ENCODE data around the gene FRMD4A. TPM values are rescaled to one million over a fixed set of nuclear protein-coding genes. Genes with fewer than 3 reads are reported as not detected.

The FRMD4A gene
- total and polyA plus RNA-seq, 2 of the 4 experiments (the other 2 are of a cell fraction), result 30.3 to 68.8 TPM

DNA sequence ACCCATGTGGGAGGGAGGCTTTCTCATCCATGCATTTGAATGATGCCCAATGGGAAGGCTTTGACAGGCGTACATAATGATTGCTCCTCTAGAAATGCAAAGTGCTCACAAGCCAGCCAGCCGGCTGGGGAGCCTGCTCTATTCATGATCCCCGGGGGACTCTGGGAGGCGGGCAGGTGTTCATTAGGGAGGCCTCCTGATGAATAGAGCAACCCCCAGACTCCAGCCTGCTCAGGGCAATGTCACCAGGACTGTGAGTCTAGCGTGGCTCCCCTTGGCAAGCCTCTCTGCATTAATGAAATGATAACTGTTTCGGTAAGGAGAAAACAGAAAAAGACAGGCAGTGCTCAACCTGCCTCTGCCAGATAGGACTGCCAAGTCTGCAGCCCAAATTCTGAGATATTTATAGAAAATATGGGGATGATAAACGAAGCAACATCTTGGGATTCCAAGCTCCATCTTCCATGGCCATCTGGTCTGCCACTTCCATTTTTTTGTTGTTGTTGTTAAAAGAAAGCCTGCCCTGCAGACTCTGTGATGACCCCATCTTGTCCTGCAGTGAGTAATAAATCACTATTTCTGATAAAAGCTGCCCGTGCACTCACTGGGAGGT lies 507.5 kb downstream of the FRMD4A start:
- ATAC-seq (ENCODE audit: low read depth) (no peak), DNase-seq (no peak)
- Histone ChIP-seq H3K23ac (ENCODE audit: low read depth, low read length) (no peak overlapping the region), H2BK5ac (ENCODE audit: low read depth, low read length, poor library complexity, severe bottlenecking) (no peak overlapping the region), H3K9me1 (ENCODE audit: insufficient read depth, low read length) (peaks cover 9% of the 10 kb centered on the region; the same call in 1 of the 2 replicates), H3K36me3 (ENCODE audit: control insufficient read depth, insufficient read depth, low read length) (no peaks in the 10 kb centered on the region), H2BK15ac (ENCODE audit: low read depth, low read length) (no peak overlapping the region), H3K4me2 (ENCODE audit: low read depth, low read length) (no peak overlapping the region), H3K4ac (ENCODE audit: low read depth, low read length) (no peak overlapping the region), H3K56ac (ENCODE audit: extremely low read depth, insufficient read depth, low read length) (no peak overlapping the region), H4K5ac (ENCODE audit: low read depth, low read length) (no peak overlapping the region), H2AK5ac (ENCODE audit: low read depth, low read length) (no peak overlapping the region), H3K79me1 (ENCODE audit: low read depth in 1 of 2, low read length in 2 of 2) (peaks cover 12 to 59% of the 10 kb centered on the region in 2 experiments), H3K18ac (ENCODE audit: low read depth, low read length) (no peak overlapping the region), H4K91ac (ENCODE audit: insufficient read depth, low read depth, low read length) (no peak overlapping the region), H2AK9ac (replicated peaks; ENCODE audit: low read depth, low read length, poor library complexity) (no peak overlapping the region), H3K14ac (replicated peaks; ENCODE audit: low read depth, low read length) (no peak overlapping the region), H2BK20ac (ENCODE audit: low read depth, low read length) (no peak overlapping the region), H3K27me3 (ENCODE audit: control insufficient read depth, insufficient read depth, low read length) (no peaks in the 10 kb centered on the region), H3K9ac (ENCODE audit: low read depth, low read length) (no peak overlapping the region), H4K20me1 (ENCODE audit: insufficient read depth, low read length) (peaks cover 3% of the 10 kb centered on the region), H3K9me3 (ENCODE audit: control insufficient read depth, insufficient read depth, low read length) (no peaks in the 10 kb centered on the region), H2AFZ (replicated peaks; ENCODE audit: low read length, poor library complexity) (no peak overlapping the region), H4K8ac (ENCODE audit: low read depth in 2 of 2, low read length in 2 of 2) (no peak overlapping the region), H3K4me1 (ENCODE audit: control insufficient read depth, insufficient read depth, low read length) (peaks cover 5% of the 10 kb centered on the region), H3K27ac (ENCODE audit: insufficient read depth, low read length) (no peak overlapping the region), H2BK120ac (ENCODE audit: low read depth, low read length) (no peak overlapping the region), H3K4me3 (ENCODE audit: insufficient read depth, low read depth, low read length) (no peak overlapping the region)
- BruUV-seq (replicated peaks), result no TSS peak
- ChIA-PET CTCF (no interaction called here), POLR2A (ENCODE audit: unreplicated experiment) (no interaction called here)
- in situ Hi-C loops (cut with MboI; ENCODE audit: low sequenced_read_pairs), result no loop called here
- intact Hi-C loops (cut with micrococcal nuclease), result no loop called here
- TF ChIP-seq RAD21 (IDR thresholded peaks at IDR 0.05; ENCODE audit: low read length) (no peak), NFE2L2 (IDR thresholded peaks at IDR 0.05; ENCODE audit: low read depth, low read length) (no peak), CHD1 (IDR thresholded peaks at IDR 0.05; ENCODE audit: low read depth, low read length) (no peak), RFX5 (IDR thresholded peaks at IDR 0.05; ENCODE audit: low read depth, low read length) (no peak), SMC3 (IDR thresholded peaks at IDR 0.05; ENCODE audit: low read depth, low read length) (no peak), MAZ (IDR thresholded peaks at IDR 0.05; ENCODE audit: borderline replicate concordance, low read depth, low read length) (no peak), RCOR1 (IDR thresholded peaks at IDR 0.05; ENCODE audit: insufficient replicate concordance, low read length) (no peak), CEBPB (IDR thresholded peaks at IDR 0.05; ENCODE audit: low read depth, low read length) (no peak), MXI1 (IDR thresholded peaks at IDR 0.05; ENCODE audit: borderline replicate concordance, low read depth, low read length) (no peak), MAFK (IDR thresholded peaks at IDR 0.05; ENCODE audit: low read depth, low read length) (no peak), POLR2A (IDR thresholded peaks at IDR 0.05; ENCODE audit: low read depth, low read length) (no peak)
- TF ChIP-seq, protein P1, sequence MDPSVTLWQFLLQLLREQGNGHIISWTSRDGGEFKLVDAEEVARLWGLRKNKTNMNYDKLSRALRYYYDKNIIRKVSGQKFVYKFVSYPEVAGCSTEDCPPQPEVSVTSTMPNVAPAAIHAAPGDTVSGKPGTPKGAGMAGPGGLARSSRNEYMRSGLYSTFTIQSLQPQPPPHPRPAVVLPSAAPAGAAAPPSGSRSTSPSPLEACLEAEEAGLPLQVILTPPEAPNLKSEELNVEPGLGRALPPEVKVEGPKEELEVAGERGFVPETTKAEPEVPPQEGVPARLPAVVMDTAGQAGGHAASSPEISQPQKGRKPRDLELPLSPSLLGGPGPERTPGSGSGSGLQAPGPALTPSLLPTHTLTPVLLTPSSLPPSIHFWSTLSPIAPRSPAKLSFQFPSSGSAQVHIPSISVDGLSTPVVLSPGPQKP (IDR thresholded peaks at IDR 0.05; ENCODE audit: borderline replicate concordance, low read depth, low read length), result no peak
- TF ChIP-seq, protein P2, sequence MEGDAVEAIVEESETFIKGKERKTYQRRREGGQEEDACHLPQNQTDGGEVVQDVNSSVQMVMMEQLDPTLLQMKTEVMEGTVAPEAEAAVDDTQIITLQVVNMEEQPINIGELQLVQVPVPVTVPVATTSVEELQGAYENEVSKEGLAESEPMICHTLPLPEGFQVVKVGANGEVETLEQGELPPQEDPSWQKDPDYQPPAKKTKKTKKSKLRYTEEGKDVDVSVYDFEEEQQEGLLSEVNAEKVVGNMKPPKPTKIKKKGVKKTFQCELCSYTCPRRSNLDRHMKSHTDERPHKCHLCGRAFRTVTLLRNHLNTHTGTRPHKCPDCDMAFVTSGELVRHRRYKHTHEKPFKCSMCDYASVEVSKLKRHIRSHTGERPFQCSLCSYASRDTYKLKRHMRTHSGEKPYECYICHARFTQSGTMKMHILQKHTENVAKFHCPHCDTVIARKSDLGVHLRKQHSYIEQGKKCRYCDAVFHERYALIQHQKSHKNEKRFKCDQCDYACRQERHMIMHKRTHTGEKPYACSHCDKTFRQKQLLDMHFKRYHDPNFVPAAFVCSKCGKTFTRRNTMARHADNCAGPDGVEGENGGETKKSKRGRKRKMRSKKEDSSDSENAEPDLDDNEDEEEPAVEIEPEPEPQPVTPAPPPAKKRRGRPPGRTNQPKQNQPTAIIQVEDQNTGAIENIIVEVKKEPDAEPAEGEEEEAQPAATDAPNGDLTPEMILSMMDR (conservative IDR thresholded peaks at IDR 0.05; ENCODE audit: low read depth, low read length), result no peak
- TF ChIP-seq, protein P3, sequence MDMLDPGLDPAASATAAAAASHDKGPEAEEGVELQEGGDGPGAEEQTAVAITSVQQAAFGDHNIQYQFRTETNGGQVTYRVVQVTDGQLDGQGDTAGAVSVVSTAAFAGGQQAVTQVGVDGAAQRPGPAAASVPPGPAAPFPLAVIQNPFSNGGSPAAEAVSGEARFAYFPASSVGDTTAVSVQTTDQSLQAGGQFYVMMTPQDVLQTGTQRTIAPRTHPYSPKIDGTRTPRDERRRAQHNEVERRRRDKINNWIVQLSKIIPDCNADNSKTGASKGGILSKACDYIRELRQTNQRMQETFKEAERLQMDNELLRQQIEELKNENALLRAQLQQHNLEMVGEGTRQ (IDR thresholded peaks at IDR 0.05; ENCODE audit: low read depth, low read length), result no peak
- dilution Hi-C loops (cut with HindIII; ENCODE audit: low sequenced_read_pairs, unreplicated experiment), result no loop called here
- 74% methylated on average over 3 of the region's 8 CpGs; no CpG with 5 or more reads in 1 of the 2 experiments for WGBS, 2 experiments (ENCODE audit: extremely low coverage in 2 of 2, insufficient read length in 1 of 2)

All from IMR-90 (cell line).